Body of pancreas (tissue), 4 donors: ENCODE results near the gene SYNJ1. TPM values are rescaled to one million over a fixed set of nuclear protein-coding genes. Genes with fewer than 3 reads are reported as not detected.

Experiments
- ATAC-seq: fragments of 150-250 bp; one replicate; pipeline ENCODE4 v1.9.1; 2016
- DNase-seq, 4 donors: peaks; one replicate each; pipeline ENCODE4 v3.0.0-alpha.2; 2019
- H3K27ac ChIP-seq, 4 donors: fragments of 200-600 bp; sonication (generic); 1 replicate in 3 of 4; 2 replicates in 1 of 4; pipeline versions ENCODE4 v1.5.1 to v1.6.1; 2016 to 2019; ENCODE audit warnings: mild to moderate bottlenecking in 1 of 4, mixed read lengths in 1 of 4, moderate library complexity in 1 of 4
- H3K27me3 ChIP-seq, 2 donors: fragments of 200-600 bp; sonication (generic); one replicate each; pipeline ENCODE4 v1.6.0; 2016; ENCODE audit warnings: mild to moderate bottlenecking in 1 of 2
- H3K36me3 ChIP-seq, 2 donors: fragments of 200-600 bp; sonication (generic); replicated peaks in 1 of 2; 2 replicates each; pipeline ENCODE4 v1.5.1; 2016; ENCODE audit warnings: low read depth in 2 of 2; ENCODE audit not compliant: insufficient read depth in 1 of 2
- H3K4me1 ChIP-seq: fragments of 200-600 bp; sonication (generic); one replicate; pipeline ENCODE4 v1.6.0; 2016
- H3K4me3 ChIP-seq, 2 donors: fragments of 200-600 bp; sonication (generic); 1 replicate in 1 of 2; 2 replicates in 1 of 2; pipeline ENCODE4 v1.5.1; 2016 to 2019
- H3K9me3 ChIP-seq, 3 donors: fragments of 200-600 bp; sonication (generic); 1 replicate in 2 of 3; 2 replicates in 1 of 3; pipeline ENCODE4 v1.5.1; 2016
- POLR2A ChIP-seq, 3 donors: fragments of 450-650 bp; IDR thresholded peaks; one replicate each; pipeline ENCODE4 v1.6.1; 2016; ENCODE audit warnings: antibody characterized with exemption in 3 of 3, mild to moderate bottlenecking in 2 of 3
- WGBS, 2 donors: methylation state at CpG; one replicate each; pipeline ENCODE4 v1.1.5; 2017; 5-methylcytosine and 5-hydroxymethylcytosine counted together
- intact Hi-C: fragments of 100-400 bp; cut with DNase I; formaldehyde crosslinking; loops from one replicate; pipeline ENCODE4 v1.15.1; 2023
- total RNA-seq, 2 donors: library from RNA; depleted of rRNA; stranded (reverse); fragments of >200 nt; gene quantifications; one replicate each; pipeline ENCODE4 v1.1.0, GENCODE V29; 2016
- TF ChIP-seq, protein P1 (sequence below), 7 experiments: fragments of 450-650 bp in 4 of 7; fragments of 200-600 bp in 3 of 7; sonication (generic) in 3 of 7; IDR thresholded peaks; one replicate each; pipeline ENCODE4 v1.5.1; 2016 to 2019; ENCODE audit warnings: antibody characterized with exemption in 7 of 7

SYNJ1 gene
- total RNA-seq, 2 donors from 2014 or later = 4.6 to 4.7 TPM

DNA sequence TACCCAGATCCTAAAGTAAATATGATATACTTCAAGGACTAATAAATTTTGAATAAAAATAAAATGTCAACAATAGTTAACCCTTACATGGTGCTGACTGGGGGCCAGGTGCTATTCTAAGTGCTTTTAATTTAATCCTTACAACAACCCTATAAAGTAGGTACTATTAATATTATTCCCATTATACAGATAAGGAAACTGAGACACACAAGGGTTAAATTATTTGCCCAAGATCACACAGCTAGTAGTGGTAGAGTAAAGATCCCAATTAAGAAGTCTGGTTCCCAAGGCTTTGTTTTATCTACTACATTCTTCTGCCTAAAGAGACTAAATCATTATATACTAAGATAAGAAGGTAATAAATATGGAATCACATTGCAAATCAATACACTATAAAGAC lies 34.2 kb downstream of the SYNJ1 start:
- no peak for DNase-seq
- no peak overlapping the region for H3K27ac ChIP-seq
- no peak overlapping the region for H3K4me3 ChIP-seq
- intact Hi-C loops = no loop called here
- no peaks in the 10 kb centered on the region for H3K36me3 ChIP-seq
- no peaks in the 10 kb centered on the region for H3K4me1 ChIP-seq
- ATAC-seq = no peak
- no peak for TF ChIP-seq POLR2A (IDR thresholded peaks at IDR 0.05)
- TF ChIP-seq, protein P1, sequence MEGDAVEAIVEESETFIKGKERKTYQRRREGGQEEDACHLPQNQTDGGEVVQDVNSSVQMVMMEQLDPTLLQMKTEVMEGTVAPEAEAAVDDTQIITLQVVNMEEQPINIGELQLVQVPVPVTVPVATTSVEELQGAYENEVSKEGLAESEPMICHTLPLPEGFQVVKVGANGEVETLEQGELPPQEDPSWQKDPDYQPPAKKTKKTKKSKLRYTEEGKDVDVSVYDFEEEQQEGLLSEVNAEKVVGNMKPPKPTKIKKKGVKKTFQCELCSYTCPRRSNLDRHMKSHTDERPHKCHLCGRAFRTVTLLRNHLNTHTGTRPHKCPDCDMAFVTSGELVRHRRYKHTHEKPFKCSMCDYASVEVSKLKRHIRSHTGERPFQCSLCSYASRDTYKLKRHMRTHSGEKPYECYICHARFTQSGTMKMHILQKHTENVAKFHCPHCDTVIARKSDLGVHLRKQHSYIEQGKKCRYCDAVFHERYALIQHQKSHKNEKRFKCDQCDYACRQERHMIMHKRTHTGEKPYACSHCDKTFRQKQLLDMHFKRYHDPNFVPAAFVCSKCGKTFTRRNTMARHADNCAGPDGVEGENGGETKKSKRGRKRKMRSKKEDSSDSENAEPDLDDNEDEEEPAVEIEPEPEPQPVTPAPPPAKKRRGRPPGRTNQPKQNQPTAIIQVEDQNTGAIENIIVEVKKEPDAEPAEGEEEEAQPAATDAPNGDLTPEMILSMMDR (IDR thresholded peaks at IDR 0.05) = no peak
- H3K9me3 ChIP-seq = no peaks in the 10 kb centered on the region
- no peaks in the 10 kb centered on the region for H3K27me3 ChIP-seq

- Histone ChIP-seq H3K4me1 (no peaks in the 10 kb centered on the region), H3K36me3 (no peaks in the 10 kb centered on the region), H3K4me3 (no peak overlapping the region), H3K9me3 (no peaks in the 10 kb centered on the region), H3K27me3 (no peaks in the 10 kb centered on the region), H3K27ac (no peak overlapping the region)
- ATAC-seq (no peak), DNase-seq (no peak)
- intact Hi-C loops = no loop called here
- TF ChIP-seq, protein P1 (IDR thresholded peaks at IDR 0.05) = no peak
- no peak for TF ChIP-seq POLR2A (IDR thresholded peaks at IDR 0.05)
- WGBS, 2 donors = 33 to 96% methylated on average over 3 of the region's 3 CpGs
Observed at GRCh38 chr21:32690085-32690484, 37.7 kb downstream of the SYNJ1 start.

- no peaks in the 10 kb centered on the region for H3K27me3 ChIP-seq
- TF ChIP-seq POLR2A (IDR thresholded peaks at IDR 0.05) = no peak
- TF ChIP-seq, protein P1 (IDR thresholded peaks at IDR 0.05) = no peak
- H3K36me3 ChIP-seq = no peaks in the 10 kb centered on the region
- peaks cover 10% of the 10 kb centered on the region for H3K4me1 ChIP-seq
- 87 to 88% methylated on average over 4 of the region's 4 CpGs for WGBS, 2 donors
- DNase-seq = no peak
- intact Hi-C loops = no loop called here
- no peaks in the 10 kb centered on the region for H3K9me3 ChIP-seq
- ATAC-seq = no peak
- no peak overlapping the region for H3K27ac ChIP-seq
- no peak overlapping the region for H3K4me3 ChIP-seq
Observed at GRCh38 chr21:32687643-32688345, 40.0 kb downstream of the SYNJ1 start.

DNA sequence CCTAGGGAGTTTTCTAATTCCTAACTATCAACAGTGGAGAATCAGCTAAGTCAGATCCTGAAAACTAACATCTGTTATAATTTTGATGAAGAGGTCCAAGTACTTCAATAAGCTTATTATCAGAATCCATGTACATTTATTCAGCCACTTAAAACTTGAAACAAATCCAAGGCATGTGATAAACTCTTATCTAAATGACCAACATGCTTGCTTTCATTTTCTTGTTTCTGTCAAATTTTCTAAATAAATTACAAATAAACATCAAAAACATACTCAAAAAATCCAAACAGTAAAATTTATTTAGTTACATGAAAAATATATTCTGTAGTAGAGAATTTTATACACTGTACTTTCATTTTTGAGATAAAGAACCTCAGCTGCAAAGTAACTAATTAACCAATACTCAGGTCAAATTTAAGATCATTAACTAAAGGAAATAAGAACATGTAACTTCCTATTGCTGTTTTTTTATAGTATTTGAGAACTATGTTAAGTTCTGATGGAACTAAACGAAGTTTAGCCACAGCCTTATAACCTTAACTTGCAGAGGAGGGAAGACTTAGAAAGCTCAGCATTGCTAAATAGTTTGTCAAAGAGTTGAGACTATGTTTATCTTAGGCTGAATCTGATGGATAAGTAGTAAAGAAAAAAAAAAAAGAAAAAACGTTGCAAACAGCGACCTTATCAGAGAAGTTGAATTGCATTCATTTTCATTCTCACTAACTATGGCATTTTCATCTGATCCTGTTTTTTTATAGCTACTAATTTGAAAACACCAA lies 44.9 kb downstream of the SYNJ1 start:
- DNase-seq = no peak
- peaks cover 19% of the 10 kb centered on the region for H3K4me1 ChIP-seq
- ATAC-seq = no peak
- H3K4me3 ChIP-seq = peak overlapping the region in 1 of 2 donors; percentile 4
- WGBS, 2 donors = 9 to 12% methylated on average over 3 of the region's 3 CpGs
- peak overlapping the region in 1 of 4 donors; percentile 70 for H3K27ac ChIP-seq
- no peaks in the 10 kb centered on the region for H3K9me3 ChIP-seq
- no peak for TF ChIP-seq POLR2A (IDR thresholded peaks at IDR 0.05)
- TF ChIP-seq, protein P1 (IDR thresholded peaks at IDR 0.05) = no peak
- no peaks in the 10 kb centered on the region for H3K27me3 ChIP-seq
- peaks cover 0 to 2% of the 10 kb centered on the region in 2 donors for H3K36me3 ChIP-seq
- intact Hi-C loops = no loop called here
